ENCODE data around the gene FOXI2. TPM values are rescaled to one million over a fixed set of nuclear protein-coding genes. Genes with fewer than 3 reads are reported as not detected.

FOXI2 gene
- total RNA-seq, 2 experiments from 2014 or later = not detected

DNA sequence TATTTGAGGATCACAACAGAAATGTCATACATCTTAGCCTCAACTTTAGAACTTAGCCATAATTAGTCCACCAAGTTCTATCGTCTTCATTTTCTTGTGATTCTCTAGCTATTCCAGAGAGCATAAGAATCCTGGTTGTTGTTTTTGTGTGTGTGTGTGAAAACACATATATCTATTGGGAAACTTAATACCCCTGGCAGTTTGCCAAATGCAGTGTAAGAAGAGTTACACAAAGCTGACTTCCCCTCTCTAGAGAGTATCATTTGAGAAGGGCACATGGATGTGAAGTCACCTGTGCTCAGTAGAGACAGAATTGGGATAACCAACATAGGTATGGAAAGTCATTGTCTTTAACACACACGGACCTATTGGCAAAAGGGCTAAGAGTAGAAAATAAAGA is 19.3 kb downstream of the FOXI2 start:
- H3K4me1 ChIP-seq (ENCODE audit: insufficient read depth, low read length) = no peaks in the 10 kb centered on the region
- H3K9me3 Mint-ChIP-seq = no peaks in the 10 kb centered on the region
- H3K36me3 Mint-ChIP-seq (ENCODE audit: low read depth) = no peaks in the 10 kb centered on the region
- no peak overlapping the region for H3K27ac Mint-ChIP-seq
- intact Hi-C loops (cut with DNase I, micrococcal nuclease) = no loop called here
- no peak for ATAC-seq (ENCODE audit: poor library complexity)
- H3K27me3 ChIP-seq (ENCODE audit: control insufficient read depth in 1 of 2, insufficient read depth in 2 of 2, low read length in 2 of 2) = no peaks in the 10 kb centered on the region
- POLR2A ChIA-PET = no interaction called here
- H3K36me3 ChIP-seq (ENCODE audit: insufficient read depth, low read length) = no peaks in the 10 kb centered on the region
- no peaks in the 10 kb centered on the region for H3K9me3 ChIP-seq (ENCODE audit: control insufficient read depth in 1 of 2, insufficient read depth in 1 of 2, low read length in 2 of 2)
- H3K27me3 Mint-ChIP-seq = peaks cover 20% of the 10 kb centered on the region
- H3K4me3 Mint-ChIP-seq = no peak overlapping the region
- CTCF ChIA-PET = no interaction called here
- H3K4me3 ChIP-seq (ENCODE audit: low read length) = no peak overlapping the region
- TF ChIP-seq CTCF (IDR thresholded peaks at IDR 0.05) = no peak
- H3K4me1 Mint-ChIP-seq (ENCODE audit: low read depth) = no peaks in the 10 kb centered on the region
- no peak for DNase-seq
- no peak overlapping the region for H3K27ac ChIP-seq (ENCODE audit: low read depth in 1 of 2, low read length in 2 of 2)

DNA sequence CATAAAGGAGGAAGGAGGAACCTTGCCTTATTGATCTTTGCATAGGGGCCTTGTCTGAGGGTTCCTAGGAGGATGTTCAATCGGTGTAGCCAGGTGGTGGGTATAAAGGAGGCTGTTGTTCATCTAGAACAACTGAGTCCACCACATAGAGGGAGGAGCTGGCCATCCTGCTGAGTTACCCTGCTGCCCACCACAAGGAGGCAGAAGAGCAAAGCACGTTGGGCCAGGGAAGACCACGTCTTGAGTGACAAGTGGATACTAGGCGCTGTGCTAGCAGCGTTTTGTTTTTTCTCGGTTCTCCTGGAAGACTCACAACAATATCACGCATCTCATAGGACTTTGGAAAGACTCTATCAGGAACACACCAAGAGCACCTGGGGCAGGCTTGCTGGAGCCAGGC is 20.0 kb downstream of the FOXI2 start:
- Histone ChIP-seq H3K9me3 (ENCODE audit: control insufficient read depth in 1 of 2, insufficient read depth in 1 of 2, low read length in 2 of 2) (no peaks in the 10 kb centered on the region), H3K27me3 (ENCODE audit: control insufficient read depth in 1 of 2, insufficient read depth in 2 of 2, low read length in 2 of 2) (no peaks in the 10 kb centered on the region), H3K4me3 (ENCODE audit: low read length) (no peak overlapping the region), H3K4me1 (ENCODE audit: insufficient read depth, low read length) (no peaks in the 10 kb centered on the region), H3K27ac (ENCODE audit: low read depth in 1 of 2, low read length in 2 of 2) (no peak overlapping the region), H3K36me3 (ENCODE audit: insufficient read depth, low read length) (no peaks in the 10 kb centered on the region)
- ChIA-PET CTCF (no interaction called here), POLR2A (no interaction called here)
- Mint-ChIP-seq H3K27me3 (peaks cover 25% of the 10 kb centered on the region), H3K36me3 (ENCODE audit: low read depth) (no peaks in the 10 kb centered on the region), H3K27ac (no peak overlapping the region), H3K9me3 (no peaks in the 10 kb centered on the region), H3K4me3 (no peak overlapping the region), H3K4me1 (ENCODE audit: low read depth) (no peaks in the 10 kb centered on the region)
- TF ChIP-seq CTCF (IDR thresholded peaks at IDR 0.05) = no peak
- intact Hi-C loops (cut with DNase I, micrococcal nuclease) = no loop called here
- DNase-seq (no peak), ATAC-seq (ENCODE audit: poor library complexity) (no peak)

DNA sequence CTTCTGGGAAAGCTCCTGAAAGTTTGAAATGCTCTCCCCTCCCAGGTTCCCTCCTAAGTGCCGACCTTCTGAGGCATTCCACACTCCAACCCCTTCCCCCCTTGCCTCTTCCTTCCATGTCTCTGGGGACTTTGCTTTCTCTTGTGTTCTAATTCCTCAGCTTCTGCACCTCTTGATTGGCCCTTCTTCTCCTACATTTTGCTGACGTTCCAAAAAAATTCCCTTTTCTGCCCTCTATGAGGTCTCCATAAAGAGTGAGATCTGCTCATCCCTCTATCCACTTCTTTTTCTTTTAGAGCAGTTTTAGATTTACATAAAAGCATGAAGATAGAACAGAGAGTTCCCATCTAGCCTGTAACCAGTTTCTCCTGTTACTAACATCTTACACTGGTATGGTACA is 22.3 kb downstream of the FOXI2 start:
- ATAC-seq (ENCODE audit: poor library complexity) = no peak
- Mint-ChIP-seq H3K36me3 (ENCODE audit: low read depth) (no peaks in the 10 kb centered on the region), H3K27me3 (peaks cover 24% of the 10 kb centered on the region), H3K4me1 (ENCODE audit: low read depth) (no peaks in the 10 kb centered on the region), H3K9me3 (no peaks in the 10 kb centered on the region), H3K27ac (no peak overlapping the region), H3K4me3 (no peak overlapping the region)
- DNase-seq = no peak
- H3K27ac ChIP-seq (ENCODE audit: low read depth in 1 of 2, low read length in 2 of 2) = no peak overlapping the region
- intact Hi-C loops (cut with DNase I, micrococcal nuclease) = no loop called here
- no peak overlapping the region for H3K4me3 ChIP-seq (ENCODE audit: low read length)
- H3K4me1 ChIP-seq (ENCODE audit: insufficient read depth, low read length) = no peaks in the 10 kb centered on the region
- CTCF ChIA-PET = no interaction called here
- no peak for TF ChIP-seq CTCF (IDR thresholded peaks at IDR 0.05)
- no peaks in the 10 kb centered on the region for H3K9me3 ChIP-seq (ENCODE audit: control insufficient read depth in 1 of 2, insufficient read depth in 1 of 2, low read length in 2 of 2)
- peaks cover under 1 to 3% of the 10 kb centered on the region in 2 experiments for H3K27me3 ChIP-seq (ENCODE audit: control insufficient read depth in 1 of 2, insufficient read depth in 2 of 2, low read length in 2 of 2)
- POLR2A ChIA-PET = no interaction called here
- no peaks in the 10 kb centered on the region for H3K36me3 ChIP-seq (ENCODE audit: insufficient read depth, low read length)
